ENCODE results near the gene LSG1.

DNA sequence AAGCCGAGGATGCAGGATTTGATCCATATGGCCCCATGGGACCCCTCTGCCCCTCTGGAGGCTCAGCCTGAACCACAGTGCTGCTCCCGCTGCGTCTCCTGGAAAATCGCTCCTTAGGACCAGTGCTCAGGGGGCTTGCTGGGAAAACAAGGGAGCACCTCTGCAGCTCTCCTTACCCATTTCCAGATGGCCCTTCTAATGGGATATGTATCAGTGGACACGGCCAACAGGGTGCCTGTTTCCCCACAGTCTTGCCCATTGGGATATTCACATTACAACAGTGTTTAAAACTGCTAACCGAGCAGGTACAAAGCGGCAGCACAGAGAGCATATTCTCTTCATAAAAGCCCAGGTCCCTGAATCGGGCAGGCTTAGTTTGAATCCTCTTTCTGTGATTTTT is 65.8 kb downstream of the LSG1 start:
- TF ChIP-seq, protein P1, sequence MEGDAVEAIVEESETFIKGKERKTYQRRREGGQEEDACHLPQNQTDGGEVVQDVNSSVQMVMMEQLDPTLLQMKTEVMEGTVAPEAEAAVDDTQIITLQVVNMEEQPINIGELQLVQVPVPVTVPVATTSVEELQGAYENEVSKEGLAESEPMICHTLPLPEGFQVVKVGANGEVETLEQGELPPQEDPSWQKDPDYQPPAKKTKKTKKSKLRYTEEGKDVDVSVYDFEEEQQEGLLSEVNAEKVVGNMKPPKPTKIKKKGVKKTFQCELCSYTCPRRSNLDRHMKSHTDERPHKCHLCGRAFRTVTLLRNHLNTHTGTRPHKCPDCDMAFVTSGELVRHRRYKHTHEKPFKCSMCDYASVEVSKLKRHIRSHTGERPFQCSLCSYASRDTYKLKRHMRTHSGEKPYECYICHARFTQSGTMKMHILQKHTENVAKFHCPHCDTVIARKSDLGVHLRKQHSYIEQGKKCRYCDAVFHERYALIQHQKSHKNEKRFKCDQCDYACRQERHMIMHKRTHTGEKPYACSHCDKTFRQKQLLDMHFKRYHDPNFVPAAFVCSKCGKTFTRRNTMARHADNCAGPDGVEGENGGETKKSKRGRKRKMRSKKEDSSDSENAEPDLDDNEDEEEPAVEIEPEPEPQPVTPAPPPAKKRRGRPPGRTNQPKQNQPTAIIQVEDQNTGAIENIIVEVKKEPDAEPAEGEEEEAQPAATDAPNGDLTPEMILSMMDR (conservative IDR thresholded peaks at IDR 0.05; ENCODE audit: low read depth in 2 of 2), result no peak
- TF ChIP-seq EZH2 (IDR thresholded peaks at IDR 0.05; ENCODE audit: low read depth, unreplicated experiment) (no peak), NANOG (IDR thresholded peaks at IDR 0.05; ENCODE audit: borderline replicate concordance) (no peak), POLR2AphosphoS5 (IDR thresholded peaks at IDR 0.05; ENCODE audit: low read depth) (no peak)
